Neuronal stem cell (in vitro differentiated cells): ENCODE data around the gene CLDN6.

ENCODE experiments used
- DNase-seq: peaks from one replicate; pipeline ENCODE4 v3.0.0-alpha.2; 2013; ENCODE audit warnings: low spot score
- H2AFZ ChIP-seq: one replicate; pipeline ENCODE4 v1.6.1; 2013; ENCODE audit warnings: mild to moderate bottlenecking, low read length, inconsistent platforms
- H2AK5ac ChIP-seq: 2 replicates; pipeline ENCODE4 v1.6.1; 2013; ENCODE audit warnings: low read depth, mild to moderate bottlenecking, inconsistent platforms, low read length, moderate library complexity, mixed read lengths
- H2BK120ac ChIP-seq: 2 replicates; pipeline ENCODE4 v1.6.1; 2013; ENCODE audit warnings: low read depth, mild to moderate bottlenecking, inconsistent platforms, low read length, moderate library complexity, mixed read lengths
- H2BK12ac ChIP-seq: one replicate; pipeline ENCODE4 v1.6.1; 2013; ENCODE audit warnings: low read length, inconsistent platforms
- H2BK15ac ChIP-seq: 2 replicates; pipeline ENCODE4 v1.6.1; 2013; ENCODE audit warnings: mild to moderate bottlenecking, low read length, inconsistent platforms, mixed read lengths
- H2BK5ac ChIP-seq: one replicate; pipeline ENCODE4 v1.6.1; 2013; ENCODE audit warnings: inconsistent platforms, mild to moderate bottlenecking, low read length, moderate library complexity
- H3K14ac ChIP-seq: one replicate; pipeline ENCODE4 v1.6.1; 2013; ENCODE audit warnings: low read length, inconsistent platforms
- H3K18ac ChIP-seq: 2 replicates; pipeline ENCODE4 v1.6.1; 2013; ENCODE audit warnings: low read length, inconsistent platforms
- H3K23ac ChIP-seq: 2 replicates; pipeline ENCODE4 v1.6.1; 2013; ENCODE audit warnings: low read depth, mild to moderate bottlenecking, mixed read lengths, low read length, inconsistent platforms; ENCODE audit not compliant: poor library complexity
- H3K27ac ChIP-seq: replicated peaks from 3 replicates; pipeline ENCODE4 v1.5.1; 2013; ENCODE audit warnings: low read length, inconsistent platforms
- H3K27me3 ChIP-seq, 3 experiments: 2 replicates each; pipeline ENCODE4 v1.6.1; 2013; ENCODE audit warnings: low read length in 3 of 3, mild to moderate bottlenecking in 2 of 3, inconsistent platforms in 1 of 3, low read depth in 1 of 3, mixed read lengths in 1 of 3, moderate library complexity in 1 of 3; ENCODE audit not compliant: control insufficient read depth in 3 of 3, insufficient read depth in 3 of 3
- H3K36me3 ChIP-seq, 2 donors: replicated peaks in 1 of 2; 2 replicates each; pipeline ENCODE4 v1.6.1; 2013; ENCODE audit warnings: low read length in 2 of 2; ENCODE audit not compliant: control insufficient read depth in 2 of 2, insufficient read depth in 2 of 2
- H3K4ac ChIP-seq: 2 replicates; pipeline ENCODE4 v1.6.1; 2013; ENCODE audit warnings: inconsistent platforms, mild to moderate bottlenecking, low read length, moderate library complexity
- H3K4me1 ChIP-seq, 2 donors: 1 replicate in 1 of 2; 2 replicates in 1 of 2; pipeline ENCODE4 v1.6.1; 2013; ENCODE audit warnings: low read length in 2 of 2, low read depth in 1 of 2; ENCODE audit not compliant: control insufficient read depth in 2 of 2, insufficient read depth in 1 of 2
- H3K4me2 ChIP-seq: one replicate; pipeline ENCODE4 v1.6.1; 2013; ENCODE audit warnings: mild to moderate bottlenecking, low read length, inconsistent platforms; ENCODE audit not compliant: insufficient read depth, poor library complexity, severe bottlenecking
- H3K4me3 ChIP-seq, 2 donors: 2 replicates each; pipeline ENCODE4 v1.5.1; 2013; ENCODE audit warnings: low read length in 2 of 2, mild to moderate bottlenecking in 2 of 2, inconsistent platforms in 1 of 2, moderate library complexity in 1 of 2
- H3K79me1 ChIP-seq: one replicate; pipeline ENCODE4 v1.6.1; 2013; ENCODE audit warnings: low read depth, mild to moderate bottlenecking, inconsistent platforms, low read length, moderate library complexity
- H3K9ac ChIP-seq: one replicate; pipeline ENCODE4 v1.6.1; 2013; ENCODE audit warnings: mild to moderate bottlenecking, low read depth, low read length, inconsistent platforms; ENCODE audit not compliant: poor library complexity
- H3K9me3 ChIP-seq, 2 donors: replicated peaks in 1 of 2; 2 replicates each; pipeline versions ENCODE3 to v1.6.1; 2013; ENCODE audit warnings: low read length in 2 of 2, mild to moderate bottlenecking in 2 of 2, inconsistent platforms in 1 of 2, low read depth in 1 of 2, mixed read lengths in 1 of 2, moderate library complexity in 1 of 2; ENCODE audit not compliant: control insufficient read depth in 2 of 2, insufficient read depth in 1 of 2
- H4K8ac ChIP-seq: one replicate; pipeline ENCODE4 v1.6.1; 2013; ENCODE audit warnings: low read depth, mild to moderate bottlenecking, inconsistent platforms, low read length, moderate library complexity
- H4K91ac ChIP-seq: one replicate; pipeline ENCODE4 v1.6.1; 2013; ENCODE audit warnings: low read length, low read depth, mild to moderate bottlenecking, inconsistent platforms; ENCODE audit not compliant: poor library complexity
- WGBS, 2 donors: extraction: QIAGEN DNeasy Blood & Tissue Kit; methylation state at CpG; one replicate each; pipeline ENCODE4 v1.1.7; 2013; ENCODE audit warnings: missing lambda C conversion rate in 2 of 2, mixed read lengths in 1 of 2; ENCODE audit not compliant: insufficient read length in 2 of 2, insufficient replicate concordance in 1 of 2; ENCODE audit errors: extremely low coverage in 2 of 2; 5-methylcytosine and 5-hydroxymethylcytosine counted together

The CLDN6 gene

GRCh38 chr16:2980227-2981176 is 37.5 kb downstream of the CLDN6 start, which contains the start of gene PKMYT1:
PKMYT1 (minus strand) TSS chr16:2980446; CDS start chr16:2979657, 789 bp downstream.
- peak within 1 kb of the TSS; percentile 90 for H2BK5ac ChIP-seq
- peak; percentile 87 for DNase-seq
- peak within 1 kb of the TSS; percentile 65 for H4K8ac ChIP-seq
- H3K4me2 ChIP-seq = peak within 1 kb of the TSS; percentile 93
- WGBS, 2 donors = no CpG with 5 or more reads among the region's 91 CpGs
- H3K4me3 ChIP-seq = peak within 1 kb of the TSS; percentile 87 to 95
- peaks cover 14 to 20% of the 10 kb centered on the region in 2 donors for H3K4me1 ChIP-seq
- peaks cover 9% of the 10 kb centered on the region for H3K79me1 ChIP-seq
- H2AK5ac ChIP-seq = peak within 1 kb of the TSS; percentile 96
- peak within 1 kb of the TSS; percentile 94 for H3K14ac ChIP-seq
- peak within 1 kb of the TSS; percentile 41 for H2BK12ac ChIP-seq
- peaks cover 0 to 12% (median 0%) of the 10 kb centered on the region in 3 experiments for H3K27me3 ChIP-seq
- H3K36me3 ChIP-seq = peaks cover 6 to 33% of the 10 kb centered on the region in 2 donors
- peak within 1 kb of the TSS; percentile 85 for H2AFZ ChIP-seq
- H2BK15ac ChIP-seq = peak within 1 kb of the TSS; percentile 94
- H3K4ac ChIP-seq = peak within 1 kb of the TSS; percentile 37
- H3K9me3 ChIP-seq = no peaks in the 10 kb centered on the region
- H2BK120ac ChIP-seq = peak within 1 kb of the TSS; percentile 72
- H3K23ac ChIP-seq = peak within 1 kb of the TSS; percentile 100
- peak within 1 kb of the TSS; percentile 53 for H4K91ac ChIP-seq
- peak within 1 kb of the TSS; percentile 81 for H3K27ac ChIP-seq
- peak within 1 kb of the TSS; percentile 98 for H3K9ac ChIP-seq
- H3K18ac ChIP-seq = peak within 1 kb of the TSS; percentile 99

GRCh38 chr16:2979669-2980226 is 38.2 kb downstream of the CLDN6 start:
- Histone ChIP-seq H3K14ac (peak overlapping the region; percentile 94), H3K4me2 (peak overlapping the region; percentile 93), H2BK12ac (no peak overlapping the region), H2BK15ac (peak overlapping the region; percentile 94), H2AFZ (peak overlapping the region; percentile 85), H3K27ac (no peak overlapping the region), H4K8ac (no peak overlapping the region), H3K79me1 (peaks cover 9% of the 10 kb centered on the region), H3K27me3 (peaks cover 0 to 8% (median 0%) of the 10 kb centered on the region in 3 experiments), H2BK120ac (no peak overlapping the region), H3K4ac (no peak overlapping the region), H3K4me3 (peak overlapping the region; percentile 87 to 95), H3K9me3 (no peaks in the 10 kb centered on the region), H2AK5ac (peak overlapping the region; percentile 63), H2BK5ac (peak overlapping the region; percentile 90), H3K18ac (peak overlapping the region; percentile 83), H3K9ac (peak overlapping the region; percentile 91), H3K23ac (peak overlapping the region; percentile 100), H4K91ac (peak overlapping the region; percentile 53), H3K4me1 (peaks cover 14 to 20% of the 10 kb centered on the region in 2 donors), H3K36me3 (peaks cover 13 to 40% of the 10 kb centered on the region in 2 donors)
- WGBS, 2 donors = no CpG with 5 or more reads among the region's 43 CpGs
- DNase-seq = no peak

- Histone ChIP-seq H4K8ac (no peak overlapping the region), H2BK15ac (no peak overlapping the region), H2BK120ac (no peak overlapping the region), H3K4ac (no peak overlapping the region), H2AFZ (no peak overlapping the region), H3K4me3 (no peak overlapping the region), H3K36me3 (peaks cover 26 to 63% of the 10 kb centered on the region in 2 donors), H3K23ac (no peak overlapping the region), H2AK5ac (no peak overlapping the region), H3K27ac (no peak overlapping the region), H3K79me1 (peaks cover 9% of the 10 kb centered on the region), H3K4me2 (no peak overlapping the region), H3K27me3 (peaks cover 0 to 3% (median 0%) of the 10 kb centered on the region in 3 experiments), H2BK5ac (no peak overlapping the region), H3K4me1 (peaks cover 14 to 18% of the 10 kb centered on the region in 2 donors), H2BK12ac (no peak overlapping the region), H4K91ac (no peak overlapping the region), H3K9me3 (no peaks in the 10 kb centered on the region), H3K14ac (no peak overlapping the region), H3K9ac (no peak overlapping the region), H3K18ac (no peak overlapping the region)
- DNase-seq = no peak
- WGBS, 2 donors = no CpG with 5 or more reads among the region's 6 CpGs
Measured at GRCh38 chr16:2977440-2977839, 40.5 kb downstream of the CLDN6 start.

- H3K9me3 ChIP-seq = no peaks in the 10 kb centered on the region
- WGBS, 2 donors = no CpG with 5 or more reads among the region's 15 CpGs
Measured at GRCh38 chr16:2976673-2977072, 41.3 kb downstream of the CLDN6 start.

More at GRCh38 chr16:2976673-2977072, 41.3 kb downstream of the CLDN6 start:
- peaks cover 9% of the 10 kb centered on the region for H3K79me1 ChIP-seq
- no peak overlapping the region for H3K9ac ChIP-seq
- H2BK12ac ChIP-seq = no peak overlapping the region
- no peak overlapping the region for H4K91ac ChIP-seq
- H3K27ac ChIP-seq = no peak overlapping the region
- H3K4me3 ChIP-seq = no peak overlapping the region
- DNase-seq = no peak
- H4K8ac ChIP-seq = no peak overlapping the region
- H3K18ac ChIP-seq = no peak overlapping the region
- peaks cover 29 to 71% of the 10 kb centered on the region in 2 donors for H3K36me3 ChIP-seq
- H2BK5ac ChIP-seq = no peak overlapping the region
- H2AK5ac ChIP-seq = no peak overlapping the region
- no peak overlapping the region for H2BK120ac ChIP-seq
- no peak overlapping the region for H2BK15ac ChIP-seq
- H2AFZ ChIP-seq = no peak overlapping the region
- no peak overlapping the region for H3K4ac ChIP-seq
- no peak overlapping the region for H3K4me2 ChIP-seq
- no peak overlapping the region for H3K14ac ChIP-seq
- H3K27me3 ChIP-seq = no peaks in the 10 kb centered on the region
- H3K23ac ChIP-seq = no peak overlapping the region
- peaks cover 10 to 15% of the 10 kb centered on the region in 2 donors for H3K4me1 ChIP-seq
